Stimulated activated CD8-positive, alpha-beta memory T cell treated with anti-CD3 and anti-CD28 coated beads, Interleukin-4, amount 100 ng/mL, for 48 hours (primary cell): ENCODE data around the gene ASF1A.

Experiments
- DNase-seq: peaks from one replicate; pipeline ENCODE4 v3.0.0-alpha.2; 2020

The ASF1A gene

DNA sequence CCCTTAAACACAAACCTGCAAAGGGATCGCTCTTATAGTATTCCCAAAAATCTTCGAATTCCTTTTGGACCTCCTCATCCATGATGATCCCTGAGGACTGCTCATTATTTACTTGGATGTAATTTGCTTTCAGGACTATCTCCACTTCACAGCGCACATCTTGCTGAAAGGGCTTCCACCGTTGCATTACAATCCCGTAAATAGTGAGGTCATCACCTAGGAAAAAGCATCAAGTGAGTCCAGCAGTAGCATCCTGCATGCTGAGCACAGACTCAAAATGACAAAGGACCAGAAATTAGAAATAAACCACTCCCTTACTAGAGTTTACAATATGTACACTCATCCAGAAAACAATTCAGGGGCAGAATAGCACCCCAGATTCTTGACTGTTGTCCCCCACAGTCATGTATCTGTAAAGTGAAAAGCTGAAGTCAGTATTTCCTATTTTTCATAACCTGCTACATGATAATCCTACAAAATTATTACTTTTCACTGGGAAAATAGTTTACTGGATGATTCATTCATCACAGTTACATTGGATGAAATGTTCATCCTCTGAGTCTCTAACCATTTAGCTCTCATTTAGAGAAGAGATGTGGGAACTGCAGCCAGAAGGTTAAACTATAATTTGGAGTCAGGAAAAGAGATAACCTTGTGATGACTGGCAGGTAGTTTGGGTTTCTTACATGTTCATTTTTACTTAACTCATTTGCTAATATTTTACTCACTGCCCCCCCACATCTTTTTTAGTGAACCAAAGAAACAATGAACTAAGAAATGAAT is 23.8 kb downstream of the ASF1A start:
- no peak for DNase-seq

DNA sequence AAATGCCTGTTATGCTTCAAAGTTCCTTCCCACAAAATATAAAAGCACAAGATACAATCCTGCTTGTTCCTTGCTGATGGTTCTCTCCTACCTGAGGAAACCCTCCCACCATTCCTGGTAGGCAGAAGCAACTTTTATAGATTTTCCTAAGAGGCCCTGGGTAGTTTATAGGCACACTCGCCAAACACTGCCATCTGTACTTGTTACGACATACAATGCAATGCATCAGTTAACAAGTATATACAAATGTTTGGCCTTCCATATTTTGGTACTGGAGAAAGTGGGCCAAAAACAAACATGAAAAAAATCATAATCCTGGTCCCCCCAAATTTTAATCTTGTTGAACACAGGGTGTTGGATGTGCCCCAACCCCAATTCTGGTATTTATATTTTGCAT is 24.4 kb downstream of the ASF1A start:
- no peak for DNase-seq

DNA sequence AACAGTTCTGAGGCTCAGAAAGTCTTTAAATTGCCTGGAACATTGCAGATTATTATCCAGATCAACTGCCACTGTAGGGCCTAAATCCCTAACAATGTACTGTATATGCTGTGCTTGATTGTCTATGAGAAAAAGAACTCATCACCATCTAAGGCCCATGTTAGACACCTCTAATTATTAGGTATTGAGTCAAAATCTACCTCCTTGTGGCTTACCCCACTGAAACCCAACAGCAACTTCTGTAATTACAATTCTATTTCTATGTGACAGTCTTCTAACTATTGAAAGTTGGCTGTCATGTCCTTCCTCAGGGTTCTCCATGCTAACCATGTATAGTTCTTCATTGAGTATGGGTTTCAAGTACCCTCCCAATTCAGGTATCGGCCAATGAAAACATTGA is 27.1 kb downstream of the ASF1A start:
- DNase-seq = no peak

DNA sequence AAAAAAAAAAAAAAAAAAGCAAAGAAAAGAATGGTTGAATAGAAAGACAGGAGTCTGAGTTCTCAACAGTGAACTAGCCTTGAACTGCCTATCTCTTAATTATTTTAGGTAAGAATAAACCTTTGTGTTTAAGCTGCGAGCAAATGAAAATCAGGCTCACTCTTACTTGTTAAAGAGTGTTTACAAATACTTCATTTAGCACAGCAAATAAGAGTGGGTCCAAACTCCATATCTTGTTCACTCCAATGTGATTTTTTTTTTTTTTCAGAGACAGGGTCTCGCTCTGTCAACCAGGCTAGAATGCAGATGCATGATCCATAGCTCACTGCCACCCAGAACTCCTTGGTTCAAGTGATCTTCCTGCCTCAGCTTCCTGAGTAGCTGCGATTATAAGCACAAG is 29.1 kb downstream of the ASF1A start:
- DNase-seq = no peak

- no peak for DNase-seq
Observed at GRCh38 chr6:118930680-118931079, 36.7 kb downstream of the ASF1A start.

DNA sequence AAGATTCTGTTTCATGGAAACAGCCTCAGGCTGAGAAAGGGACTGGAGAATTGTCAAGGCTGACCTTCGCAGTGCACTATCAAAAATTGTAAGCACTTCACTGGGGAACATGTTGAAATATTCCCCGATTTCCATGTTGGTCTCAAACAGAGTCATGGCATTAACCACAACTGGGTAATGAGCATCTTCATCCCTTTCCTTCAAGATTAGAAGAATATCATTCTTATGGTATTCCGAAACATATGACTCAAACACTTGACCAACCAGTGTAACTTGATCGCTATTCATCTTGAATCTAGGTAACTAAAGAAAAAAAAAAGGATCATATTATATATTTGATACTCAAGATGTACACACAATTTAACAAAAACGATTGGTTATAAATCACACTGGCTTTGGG is 37.5 kb downstream of the ASF1A start:
- DNase-seq = no peak

DNA sequence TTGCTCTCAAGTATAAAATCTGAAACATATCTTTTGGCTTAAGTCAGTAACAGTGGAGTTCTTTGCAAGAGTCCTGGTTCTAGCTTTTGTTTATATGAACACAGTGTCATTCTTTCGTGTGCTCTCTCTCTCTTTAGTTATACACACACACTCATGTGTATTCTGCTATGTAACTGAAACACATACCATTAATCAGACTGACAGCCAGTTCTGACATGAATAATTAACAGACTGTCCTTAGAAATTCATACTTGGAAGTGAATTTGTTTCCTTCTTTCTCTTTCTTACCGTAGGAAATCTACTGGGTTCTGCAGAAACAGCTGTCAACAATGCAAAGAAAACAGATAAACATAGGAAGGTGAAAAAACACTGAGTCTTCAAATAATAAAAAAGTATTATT is 38.5 kb downstream of the ASF1A start:
- DNase-seq = no peak

GRCh38 chr6:118933855-118934460 is 40.0 kb downstream of the ASF1A start:
- no peak for DNase-seq

- peak; percentile 94 for DNase-seq
Observed at GRCh38 chr6:118934461-118935330, 40.7 kb downstream of the ASF1A start, which contains the start of gene MCM9. Gene MCM9 (minus strand): TSS chr6:118935159. CDS start chr6:118931723, 3,436 bp downstream.

- DNase-seq = no peak
Observed at GRCh38 chr6:118935331-118935668, 41.3 kb downstream of the ASF1A start.

DNA sequence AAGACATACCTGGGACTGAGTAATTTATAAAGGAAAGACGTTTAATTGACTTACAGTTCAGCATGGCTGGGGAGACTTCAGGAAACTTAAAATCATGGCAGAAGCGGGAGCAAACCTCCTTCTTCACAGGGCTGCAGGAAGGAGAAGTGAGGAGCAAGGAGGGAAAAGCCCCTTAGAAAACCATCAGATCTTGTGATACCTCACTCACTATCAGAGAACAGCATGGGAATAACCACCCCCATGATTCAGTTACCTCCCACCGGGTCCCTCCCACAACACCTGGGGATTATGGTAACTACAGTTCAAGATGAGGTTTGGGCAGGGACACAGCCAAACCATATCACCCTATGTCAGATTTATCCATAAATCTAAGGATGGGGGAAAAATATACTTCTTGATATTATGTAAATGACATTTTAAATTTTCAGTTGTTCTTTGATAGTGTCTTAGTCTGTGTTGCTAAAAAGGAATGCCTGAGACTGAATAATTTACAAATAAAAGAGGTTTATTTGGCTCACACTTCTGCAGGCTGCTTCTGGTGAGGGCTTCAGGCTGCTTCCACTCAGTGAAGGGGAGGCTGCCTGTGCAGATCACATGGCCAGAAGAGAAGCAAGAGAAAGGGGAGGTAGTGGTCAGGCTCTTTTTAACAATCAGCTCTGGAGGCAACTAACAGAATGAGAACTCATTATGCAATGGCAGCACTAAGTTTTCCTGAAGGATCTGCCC is 42.2 kb downstream of the ASF1A start:
- no peak for DNase-seq

GRCh38 chr6:118939683-118940082 is 45.7 kb downstream of the ASF1A start:
- no peak for DNase-seq

- DNase-seq = no peak
Observed at GRCh38 chr6:118940770-118941169, 46.8 kb downstream of the ASF1A start.

- DNase-seq = no peak
Observed at GRCh38 chr6:118945217-118945616, 51.3 kb downstream of the ASF1A start.

DNA sequence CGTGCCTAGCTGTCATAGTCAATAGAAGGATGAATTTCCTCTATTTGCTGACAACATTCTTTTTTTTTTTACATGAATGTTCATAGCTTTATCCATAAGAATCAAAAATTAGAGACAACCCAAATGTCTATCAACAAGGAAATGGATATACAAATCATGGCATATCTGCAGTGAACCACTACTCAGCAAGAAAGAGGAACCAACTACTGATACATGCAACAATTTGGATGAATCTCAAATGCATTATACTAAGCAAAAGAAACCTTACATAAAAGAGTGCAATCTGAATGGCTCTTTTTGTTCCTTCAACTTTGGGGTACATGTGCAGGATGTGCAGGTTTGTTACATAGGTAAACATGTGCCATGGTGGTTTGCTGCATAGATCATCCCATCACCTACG is 58.7 kb downstream of the ASF1A start:
- DNase-seq = no peak

DNA sequence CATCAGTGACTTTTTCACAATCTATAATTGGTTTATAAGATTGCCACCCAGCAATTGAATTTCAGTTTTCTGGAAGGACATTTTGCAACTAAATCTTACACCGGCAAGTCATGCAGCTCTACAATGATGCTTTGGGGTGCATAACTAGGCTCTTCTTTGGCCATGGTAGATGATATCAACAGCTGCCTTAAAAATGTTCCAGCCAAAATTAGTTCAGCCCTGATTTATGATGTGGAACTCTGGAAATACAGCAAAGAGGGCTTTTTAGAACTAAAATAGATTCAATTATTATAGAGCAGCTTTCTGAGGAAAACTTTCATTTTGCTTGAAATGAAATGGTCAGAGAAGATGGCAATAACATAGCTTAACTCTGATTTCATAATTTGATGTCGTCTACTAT is 59.4 kb downstream of the ASF1A start:
- no peak for DNase-seq
